Psoas muscle (tissue), 8 donors: Measurements from ENCODE around the gene ZGPAT. TPM values are rescaled to one million over a fixed set of nuclear protein-coding genes. Genes with fewer than 3 reads are reported as not detected.

Source experiments
- ATAC-seq, 4 donors: fragments of 200-7000 bp; cut with Tn5 transposase; one replicate each; pipeline ENCODE4 v1.9.1; 2020; ENCODE audit warnings: moderate library complexity in 3 of 4, mild to moderate bottlenecking in 2 of 4
- DNase-seq, 2 donors: peaks; one replicate each; pipeline ENCODE4 v3.0.0-alpha.2; 2020
- H3K27ac ChIP-seq: fragments of 200-600 bp; one replicate; pipeline ENCODE4 v1.8.0; 2022
- H3K27me3 ChIP-seq, 3 donors: fragments of 200-600 bp in 1 of 3; one replicate each; pipeline versions ENCODE4 v1.6.1 to v1.8.0; 2013 to 2022; ENCODE audit warnings: low read length in 2 of 3, mild to moderate bottlenecking in 2 of 3, moderate library complexity in 1 of 3; ENCODE audit not compliant: insufficient read depth in 3 of 3
- H3K36me3 ChIP-seq, 2 donors: fragments of 200-600 bp in 1 of 2; one replicate each; pipeline versions ENCODE4 v1.6.1 to v1.8.0; 2013 to 2022; ENCODE audit warnings: low read depth in 1 of 2, mild to moderate bottlenecking in 1 of 2, moderate library complexity in 1 of 2; ENCODE audit not compliant: insufficient read depth in 1 of 2
- H3K4me1 ChIP-seq: fragments of 200-600 bp; one replicate; pipeline ENCODE4 v1.8.0; 2022
- H3K4me3 ChIP-seq: fragments of 200-600 bp; one replicate; pipeline ENCODE4 v1.8.0; 2022; ENCODE audit warnings: mild to moderate bottlenecking
- H3K9me3 ChIP-seq: fragments of 200-600 bp; one replicate; pipeline ENCODE4 v1.8.0; 2022
- WGBS, 3 donors: extraction: QIAGEN DNeasy Blood & Tissue Kit; methylation state at CpG; one replicate each; pipeline versions ENCODE4 v1.1.6 to v1.1.7; 2013; 5-methylcytosine and 5-hydroxymethylcytosine counted together
- intact Hi-C, 2 donors: fragments of 100-400 bp; cut with DNase I; formaldehyde crosslinking; loops; one replicate each; pipeline versions ENCODE4 v1.11.0 to v1.14.2; 2022
- polyA plus RNA-seq, 3 donors: library from polyadenylated mRNA; stranded (reverse); fragments of 200-250 nt; gene quantifications; one replicate each; pipeline ENCODE4 v1.2.3, GENCODE V29; 2013
- total RNA-seq, 4 donors: library from RNA; stranded (reverse); fragmentation: NEBNext Ultra II Directional in 2 of 4; extraction: Animal tissue kit (Norgen Biotek cat#: 25700) in 2 of 4; gene quantifications; one replicate each; pipeline versions ENCODE4 v1.2.1 to v1.2.4, GENCODE V29; 2021 to 2023
- TF ChIP-seq, protein P1 (sequence below): fragments of 200-600 bp; IDR thresholded peaks from one replicate; pipeline ENCODE4 v1.8.0; 2022; ENCODE audit warnings: antibody characterized with exemption
- donor health status: healthy with polysubstance abuse.
- donor health status: DM: no; HTN: no; CAD: no; lungs with moderate emphysema.
- donor health status: Bipolar disorder and iron deficiency.
- donor health status: healthy.
- donor health status: DM: yes; HTN: yes; CAD: no.
- donor health status: DM: no; HTN: no; CAD: no.
- donor health status: DM: no; HTN: no; CAD: no.
- donor health status: DM: yes; HTN: yes; CAD: no.

ZGPAT gene
- total and polyA plus RNA-seq, 7 donors = 10.7 to 54.8 (median 18.2) TPM

DNA sequence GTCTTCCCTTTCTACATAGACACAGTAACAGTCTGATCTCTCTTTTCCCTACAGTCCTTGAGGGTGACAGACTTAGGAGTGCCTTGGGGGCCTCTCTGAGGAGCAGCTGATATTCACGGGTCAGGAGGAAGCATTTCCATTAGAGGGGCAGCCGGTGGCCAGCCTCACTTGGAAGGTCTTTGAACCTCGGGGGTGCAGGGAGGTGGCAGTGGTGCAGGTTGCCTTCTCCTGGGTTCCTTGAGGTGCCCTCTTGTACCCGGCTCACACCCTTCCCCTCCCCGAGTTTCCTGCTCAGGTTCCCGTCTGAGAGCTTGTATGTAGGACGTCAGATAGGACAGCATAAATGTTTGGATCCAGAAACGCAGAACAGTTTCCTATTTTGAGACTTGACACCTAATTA, 47.2 kb upstream of the ZGPAT start:
- peaks cover 8 to 40% of the 10 kb centered on the region in 2 donors for H3K36me3 ChIP-seq
- 83 to 91% (median 83%) methylated on average over 8 of the region's 8 CpGs for whole genome bisulfite sequencing, 3 donors
- TF ChIP-seq, protein P1, sequence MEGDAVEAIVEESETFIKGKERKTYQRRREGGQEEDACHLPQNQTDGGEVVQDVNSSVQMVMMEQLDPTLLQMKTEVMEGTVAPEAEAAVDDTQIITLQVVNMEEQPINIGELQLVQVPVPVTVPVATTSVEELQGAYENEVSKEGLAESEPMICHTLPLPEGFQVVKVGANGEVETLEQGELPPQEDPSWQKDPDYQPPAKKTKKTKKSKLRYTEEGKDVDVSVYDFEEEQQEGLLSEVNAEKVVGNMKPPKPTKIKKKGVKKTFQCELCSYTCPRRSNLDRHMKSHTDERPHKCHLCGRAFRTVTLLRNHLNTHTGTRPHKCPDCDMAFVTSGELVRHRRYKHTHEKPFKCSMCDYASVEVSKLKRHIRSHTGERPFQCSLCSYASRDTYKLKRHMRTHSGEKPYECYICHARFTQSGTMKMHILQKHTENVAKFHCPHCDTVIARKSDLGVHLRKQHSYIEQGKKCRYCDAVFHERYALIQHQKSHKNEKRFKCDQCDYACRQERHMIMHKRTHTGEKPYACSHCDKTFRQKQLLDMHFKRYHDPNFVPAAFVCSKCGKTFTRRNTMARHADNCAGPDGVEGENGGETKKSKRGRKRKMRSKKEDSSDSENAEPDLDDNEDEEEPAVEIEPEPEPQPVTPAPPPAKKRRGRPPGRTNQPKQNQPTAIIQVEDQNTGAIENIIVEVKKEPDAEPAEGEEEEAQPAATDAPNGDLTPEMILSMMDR = no peak

DNA sequence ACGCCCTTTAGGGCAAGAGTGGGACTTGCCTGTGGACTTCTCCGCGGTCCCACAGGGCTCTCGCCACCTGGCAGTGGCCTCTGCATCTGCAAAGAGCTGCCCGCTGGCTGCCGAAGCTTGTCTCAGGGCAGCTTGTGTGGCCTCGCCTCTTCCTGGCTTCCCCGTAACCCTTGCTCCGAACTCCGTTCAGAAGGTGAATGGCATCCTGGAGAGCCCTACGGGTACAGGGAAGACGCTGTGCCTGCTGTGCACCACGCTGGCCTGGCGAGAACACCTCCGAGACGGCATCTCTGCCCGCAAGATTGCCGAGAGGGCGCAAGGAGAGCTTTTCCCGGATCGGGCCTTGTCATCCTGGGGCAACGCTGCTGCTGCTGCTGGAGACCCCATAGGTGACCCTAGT, 46.7 kb upstream of the ZGPAT start:
- H3K36me3 ChIP-seq = peaks cover 8 to 45% of the 10 kb centered on the region in 2 donors
- peak in 1 of 2 donors; percentile 42 for DNase-seq
- H3K4me3 ChIP-seq = no peak overlapping the region
- no peaks in the 10 kb centered on the region for H3K9me3 ChIP-seq
- ATAC-seq = no peak
- 92 to 95% (median 95%) methylated on average over 22 of the region's 22 CpGs for WGBS, 3 donors
- TF ChIP-seq, protein P1 = no peak
- H3K27ac ChIP-seq = no peak overlapping the region
- no peaks in the 10 kb centered on the region for H3K27me3 ChIP-seq
- intact Hi-C loops = loop anchor here in 1 of 2 donors (5.0 kb wide), 1 partner anchor 41 kb away; no protein-coding TSS in a partner anchor
- peaks cover 11% of the 10 kb centered on the region for H3K4me1 ChIP-seq

More for the DNA sequence above, 47.2 kb upstream of the ZGPAT start:
- H3K4me1 ChIP-seq = peaks cover 11% of the 10 kb centered on the region
- no peaks in the 10 kb centered on the region for H3K9me3 ChIP-seq
- no peak overlapping the region for H3K4me3 ChIP-seq
- no peaks in the 10 kb centered on the region for H3K27me3 ChIP-seq
- no peak for DNase-seq
- intact Hi-C loops = loop anchor here in 1 of 2 donors (5.0 kb wide), 1 partner anchor 42 kb away; no protein-coding TSS in a partner anchor
- H3K27ac ChIP-seq = no peak overlapping the region
- no peak for ATAC-seq

DNA sequence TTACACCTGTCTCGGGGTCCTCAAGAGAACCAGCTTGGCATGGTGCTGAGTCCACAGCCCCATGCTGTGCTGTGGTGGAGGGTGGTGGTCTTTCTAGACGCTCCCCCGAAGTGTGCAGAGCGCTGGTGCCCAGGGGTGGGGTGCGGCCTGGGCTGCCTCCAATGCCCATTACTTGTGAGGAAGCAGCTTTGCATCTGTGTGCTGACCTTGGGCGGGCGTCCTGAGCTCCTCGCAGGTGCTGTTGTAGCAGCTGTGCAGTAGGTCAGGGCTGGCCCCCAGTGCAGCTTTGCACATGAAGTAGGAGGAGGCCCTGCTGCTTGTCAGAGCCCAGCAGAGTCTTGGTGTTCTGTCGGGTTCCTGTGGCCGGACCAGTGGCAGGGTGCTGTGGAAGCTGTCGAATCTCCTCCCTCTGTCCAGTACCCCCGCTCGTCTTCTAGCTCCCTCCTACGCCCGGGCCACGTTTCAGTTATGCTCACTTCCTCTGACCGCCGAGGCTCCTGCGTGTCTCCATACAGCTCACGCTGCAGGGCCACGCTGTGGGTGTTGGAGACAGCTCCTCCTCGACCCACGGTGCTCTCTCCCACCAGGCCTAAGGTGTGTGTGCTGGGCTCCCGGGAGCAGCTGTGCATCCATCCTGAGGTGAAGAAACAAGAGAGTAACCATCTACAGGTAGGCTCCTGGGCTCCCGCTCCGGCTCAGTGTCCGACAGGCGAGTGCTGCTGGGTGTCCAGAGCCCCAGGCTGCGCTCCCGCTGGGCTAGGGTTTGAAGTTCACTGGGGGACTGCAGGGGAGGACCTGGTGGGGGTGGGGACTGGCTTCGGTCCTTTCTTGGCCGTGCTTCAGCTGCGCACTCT, 45.7 kb upstream of the ZGPAT start:
- peaks cover 9 to 55% of the 10 kb centered on the region in 2 donors for H3K36me3 ChIP-seq
- H3K27ac ChIP-seq = no peak overlapping the region
- WGBS, 3 donors = 90 to 94% (median 93%) methylated on average over 30 to 33 of the region's 33 CpGs
- no peak overlapping the region for H3K4me3 ChIP-seq
- no peaks in the 10 kb centered on the region for H3K27me3 ChIP-seq
- DNase-seq (peak in 1 of 2 donors; percentile 42), ATAC-seq (no peak)
- intact Hi-C loops = loop anchor here in 1 of 2 donors (5.0 kb wide), 1 partner anchor 40 kb away; no protein-coding TSS in a partner anchor
- TF ChIP-seq, protein P1 = no peak
- peaks cover 9% of the 10 kb centered on the region for H3K4me1 ChIP-seq
- no peaks in the 10 kb centered on the region for H3K9me3 ChIP-seq

DNA sequence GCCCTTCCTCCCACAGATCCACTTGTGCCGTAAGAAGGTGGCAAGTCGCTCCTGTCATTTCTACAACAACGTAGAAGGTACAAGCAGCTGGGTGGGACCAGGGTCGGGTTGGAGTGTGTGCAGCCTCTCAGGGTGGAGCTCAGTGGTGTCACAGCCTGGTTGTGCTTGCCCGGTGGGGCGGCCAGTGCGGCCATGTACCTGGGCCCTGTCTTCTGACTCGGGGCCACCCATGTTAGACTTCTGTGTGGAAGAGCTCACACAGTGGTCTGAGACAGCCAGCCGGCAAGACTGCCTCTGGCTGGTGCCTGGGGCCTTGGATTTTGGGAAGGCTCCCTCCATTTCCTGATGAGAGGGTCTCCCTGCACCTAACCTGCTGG, 45.0 kb upstream of the ZGPAT start:
- H3K36me3 ChIP-seq = peaks cover 12 to 60% of the 10 kb centered on the region in 2 donors
- 87 to 93% (median 90%) methylated on average over 9 of the region's 9 CpGs for WGBS, 3 donors
- intact Hi-C loops = loop anchor here in 1 of 2 donors (5.0 kb wide), 1 partner anchor 40 kb away; no protein-coding TSS in a partner anchor

More for the DNA sequence above, 45.0 kb upstream of the ZGPAT start:
- ATAC-seq (no peak), DNase-seq (no peak)
- Histone ChIP-seq H3K4me1 (peaks cover 7% of the 10 kb centered on the region), H3K4me3 (no peak overlapping the region), H3K27ac (no peak overlapping the region), H3K9me3 (no peaks in the 10 kb centered on the region), H3K27me3 (no peaks in the 10 kb centered on the region)
- TF ChIP-seq, protein P1 = no peak
